ENCODE measurements around the gene CENPO.
"Not testable (repeated sequence)": the region's sequence is repeated elsewhere in the genome, so short reads cannot be mapped to it uniquely, and the experiment has no call there.

CENPO gene

GRCh38 chr2:24787532-24787931 is 5.7 kb upstream of the CENPO start:
- in situ Hi-C loops (cut with MboI; ENCODE audit: low sequenced_read_pairs): no loop called here

DNA sequence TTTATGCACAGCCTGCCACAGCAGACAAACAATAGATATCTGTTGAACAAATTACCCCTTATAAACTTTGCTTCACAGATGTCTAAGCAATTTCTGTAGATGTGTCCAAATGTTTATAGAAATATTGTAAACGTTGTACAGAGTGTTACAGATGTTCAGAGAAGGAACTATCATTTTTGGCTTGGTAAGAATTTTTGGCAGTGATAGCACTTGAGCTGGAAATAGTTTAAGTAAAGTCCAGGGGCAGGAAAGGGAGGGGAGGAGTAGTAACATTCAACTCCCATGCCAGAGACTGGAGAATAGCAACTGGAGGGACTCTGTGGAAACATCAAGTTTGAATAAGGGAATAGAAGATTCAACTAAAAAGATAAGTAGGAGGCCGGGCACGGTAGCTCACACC is 4.4 kb upstream of the CENPO start:
- in situ Hi-C loops (cut with MboI; ENCODE audit: low sequenced_read_pairs): no loop called here

DNA sequence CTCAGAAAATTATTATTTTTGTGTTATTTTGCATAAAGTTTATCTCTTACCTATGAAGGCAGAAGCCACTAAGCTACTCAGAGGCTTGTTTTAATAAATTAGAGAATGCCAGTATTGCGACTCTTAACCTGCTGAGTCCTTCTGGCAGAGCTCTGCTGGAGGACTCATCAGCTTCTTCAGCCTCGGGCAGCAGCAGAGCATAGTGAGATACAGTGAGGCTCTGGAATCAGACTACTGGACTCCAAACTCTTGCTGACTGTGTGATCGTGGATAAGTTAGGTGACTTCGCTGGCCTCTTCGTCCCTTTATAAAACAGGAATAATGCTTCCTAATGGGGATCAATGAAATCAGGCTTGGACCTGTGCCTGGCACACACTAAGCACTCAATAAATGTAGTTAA is 1.8 kb upstream of the CENPO start:
- in situ Hi-C loops (cut with MboI; ENCODE audit: low sequenced_read_pairs): no loop called here

DNA sequence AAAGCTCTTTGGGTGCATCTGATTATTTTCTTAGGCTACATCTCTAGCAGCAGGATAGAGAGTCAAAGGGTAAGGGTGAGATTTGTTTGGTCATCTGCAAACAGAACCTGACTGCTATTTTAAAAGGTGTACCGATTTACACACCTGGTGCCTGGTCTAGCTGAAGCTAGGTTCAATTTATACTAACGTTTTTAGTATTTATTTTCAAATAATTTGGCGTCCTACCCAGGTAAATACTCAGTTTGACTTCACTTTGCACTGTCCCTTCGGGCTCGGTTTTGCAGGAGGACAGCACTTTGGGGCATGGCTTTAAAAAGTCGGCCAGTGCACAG is 717 bp upstream of the CENPO start:
- in situ Hi-C loops (cut with MboI; ENCODE audit: low sequenced_read_pairs): no loop called here

GRCh38 chr2:24793761-24794435 is 673 bp downstream of the CENPO start:
- in situ Hi-C loops (cut with MboI; ENCODE audit: low sequenced_read_pairs): no loop called here

- in situ Hi-C loops (cut with MboI; ENCODE audit: low sequenced_read_pairs): no loop called here
Observed at GRCh38 chr2:24797644-24798043, 4.4 kb downstream of the CENPO start.

GRCh38 chr2:24800487-24800886 is 7.3 kb downstream of the CENPO start:
- in situ Hi-C loops (cut with MboI; ENCODE audit: low sequenced_read_pairs): not testable (repeated sequence)

DNA sequence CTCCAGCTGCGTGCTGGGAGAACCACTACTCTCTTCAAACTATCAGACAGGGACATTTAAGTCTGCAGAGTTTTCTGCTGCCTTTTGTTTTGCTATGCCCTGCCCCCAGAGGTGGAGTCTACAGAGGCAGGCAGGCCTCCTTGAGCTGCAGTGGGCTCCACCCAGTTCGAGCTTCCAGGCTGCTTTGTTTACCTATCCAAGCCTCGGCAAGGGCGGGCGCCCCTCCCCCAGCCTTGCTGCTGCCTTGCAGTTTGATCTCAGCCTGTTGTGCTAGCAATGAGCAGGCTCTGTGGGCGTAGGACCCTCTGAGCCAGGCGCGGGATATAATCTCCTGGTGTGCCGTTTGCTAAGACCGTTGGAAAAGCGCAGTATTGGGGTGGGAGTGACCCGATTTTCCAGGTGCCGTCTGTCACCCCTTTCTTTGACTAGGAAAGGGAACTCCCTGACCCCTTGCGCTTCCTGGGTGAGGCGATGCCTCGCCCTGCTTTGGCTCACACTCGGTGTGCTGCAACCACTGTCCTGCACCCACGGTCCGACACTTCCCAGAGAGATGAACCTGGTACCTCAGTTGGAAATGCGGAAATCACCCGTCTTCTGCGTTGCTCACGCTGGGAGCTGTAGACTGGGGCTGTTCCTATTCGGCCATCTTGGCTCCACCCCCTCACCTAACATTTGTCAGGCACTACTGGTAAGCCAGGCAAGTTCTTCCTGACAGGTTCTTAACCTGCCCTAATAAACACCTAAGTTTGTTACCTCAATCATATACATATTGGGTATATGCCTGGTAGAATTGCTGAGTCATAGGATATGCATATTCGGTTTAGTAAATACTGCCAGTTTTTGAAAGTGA is 12.8 kb downstream of the CENPO start:
- in situ Hi-C loops (cut with MboI; ENCODE audit: low sequenced_read_pairs): not testable (repeated sequence)

DNA sequence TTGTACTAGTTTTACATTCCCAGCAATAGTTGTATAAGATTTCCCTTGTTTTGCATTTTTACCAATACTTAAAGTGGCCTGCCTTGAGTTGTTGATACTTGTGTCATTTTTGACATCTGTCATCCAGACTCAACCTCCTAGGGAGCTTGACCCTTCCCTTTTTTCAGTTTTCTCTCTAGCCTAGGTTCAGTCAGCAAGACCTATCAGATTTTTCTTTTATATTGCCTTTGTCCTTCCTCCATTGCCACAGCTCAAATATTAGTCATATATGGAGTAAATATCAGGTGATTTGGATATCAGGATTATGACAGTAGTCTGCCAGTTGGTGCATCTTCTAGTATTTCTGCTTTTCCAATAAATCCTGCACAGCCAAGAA is 13.4 kb downstream of the CENPO start:
- in situ Hi-C loops (cut with MboI; ENCODE audit: low sequenced_read_pairs): no loop called here

- in situ Hi-C loops (cut with MboI; ENCODE audit: low sequenced_read_pairs): no loop called here
Observed at GRCh38 chr2:24809316-24810007, 16.2 kb downstream of the CENPO start.

GRCh38 chr2:24813691-24814137 is 20.5 kb downstream of the CENPO start:
- in situ Hi-C loops (cut with MboI; ENCODE audit: low sequenced_read_pairs): no loop called here

GRCh38 chr2:24814516-24814915 is 21.3 kb downstream of the CENPO start:
- in situ Hi-C loops (cut with MboI; ENCODE audit: low sequenced_read_pairs): no loop called here

GRCh38 chr2:24815171-24815570 is 21.9 kb downstream of the CENPO start:
- in situ Hi-C loops (cut with MboI; ENCODE audit: low sequenced_read_pairs): no loop called here

DNA sequence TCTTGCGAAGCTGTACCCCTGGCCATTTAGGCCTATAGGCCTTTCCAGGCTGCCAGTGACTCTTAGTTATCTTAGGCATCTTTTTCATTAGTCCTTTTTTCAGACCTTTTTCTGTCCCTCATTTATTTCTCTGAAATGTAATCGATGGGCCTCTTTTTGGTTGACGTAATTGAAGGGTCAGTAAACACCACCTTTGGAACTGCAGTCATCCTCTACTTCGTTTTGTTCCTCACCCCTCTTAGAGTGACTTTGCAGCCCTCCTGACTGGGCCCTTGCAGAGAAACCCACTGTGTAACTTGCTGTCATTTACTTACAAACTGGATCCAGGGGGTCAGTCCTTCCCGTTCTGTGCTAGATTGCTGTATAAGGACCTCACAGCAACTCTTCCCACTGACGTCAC is 23.2 kb downstream of the CENPO start:
- in situ Hi-C loops (cut with MboI; ENCODE audit: low sequenced_read_pairs): no loop called here

DNA sequence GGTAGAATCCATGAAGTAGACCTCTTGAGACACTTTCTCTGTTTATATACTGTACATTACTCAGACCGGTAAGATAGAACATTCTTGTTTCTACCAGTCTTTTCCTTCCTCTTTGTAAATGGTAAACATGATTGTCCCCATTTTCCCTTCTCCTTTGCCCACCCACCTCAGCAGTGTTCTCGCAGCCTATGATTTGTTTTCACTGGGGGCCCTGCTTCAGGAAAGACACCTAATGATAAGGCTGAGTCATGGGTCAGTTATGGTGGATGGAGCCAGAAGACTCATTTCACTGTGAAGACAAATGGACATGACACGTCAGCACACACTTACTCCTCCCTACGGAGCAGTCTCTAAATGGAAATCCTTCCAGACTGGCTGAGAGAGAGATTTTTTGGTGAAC is 23.7 kb downstream of the CENPO start:
- in situ Hi-C loops (cut with MboI; ENCODE audit: low sequenced_read_pairs): no loop called here

- in situ Hi-C loops (cut with MboI; ENCODE audit: low sequenced_read_pairs): no loop called here
Observed at GRCh38 chr2:24818721-24819167, 25.5 kb downstream of the CENPO start.

GRCh38 chr2:24819442-24820174 is 26.4 kb downstream of the CENPO start:
- in situ Hi-C loops (cut with MboI; ENCODE audit: low sequenced_read_pairs): loop anchor here (10.0 kb wide), 1 partner anchor 405 kb away; no protein-coding TSS in a partner anchor

- in situ Hi-C loops (cut with MboI; ENCODE audit: low sequenced_read_pairs): loop anchor here (10.0 kb wide), 1 partner anchor 405 kb away; no protein-coding TSS in a partner anchor
Observed at GRCh38 chr2:24820175-24820513, 26.9 kb downstream of the CENPO start.

GRCh38 chr2:24820598-24821432 is 27.6 kb downstream of the CENPO start:
- in situ Hi-C loops (cut with MboI; ENCODE audit: low sequenced_read_pairs): loop anchor here (10.0 kb wide), 1 partner anchor 406 kb away; no protein-coding TSS in a partner anchor

DNA sequence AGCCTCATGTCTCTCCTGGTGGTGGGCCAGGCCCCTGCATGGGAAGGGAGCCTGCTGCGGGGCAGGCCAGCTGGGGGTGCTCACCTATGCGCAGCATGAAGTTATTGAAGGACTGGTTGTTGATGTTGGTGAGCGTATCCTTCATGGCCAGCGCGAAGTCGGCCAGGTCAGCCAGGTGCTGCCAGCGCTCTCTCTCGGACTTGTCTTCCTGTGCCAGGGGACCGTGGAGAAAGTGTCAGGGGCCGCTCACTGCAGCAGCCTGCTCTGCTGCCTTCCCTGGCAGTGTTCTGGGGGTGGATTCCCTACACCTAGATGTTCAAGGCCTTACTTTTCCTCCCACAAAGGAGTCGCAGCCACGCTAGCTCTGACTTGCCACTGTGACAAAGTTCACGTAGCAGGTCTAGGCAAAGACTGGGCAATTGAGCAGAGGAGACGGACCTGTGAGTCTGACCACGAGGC is 28.2 kb downstream of the CENPO start:
- in situ Hi-C loops (cut with MboI; ENCODE audit: low sequenced_read_pairs): loop anchor here (10.0 kb wide), 1 partner anchor 407 kb away; no protein-coding TSS in a partner anchor

Data from HL-60/S4 treated with retinoic acid at 250 ng/mL for 4 days and 3 days (cell line).